SKM-1 (cell line): ENCODE results near the gene DEFB114.

Experiments used
- DNase-seq: peaks from one replicate; lab custom pipeline; 2025; ENCODE audit not compliant: unreplicated experiment; lab: John Stamatoyannopoulos, UW

Gene DEFB114

GRCh38 chr6:49937017-49937416 is 26.9 kb downstream of the DEFB114 start:
- no peak for DNase-seq

- DNase-seq, result no peak
Observed at GRCh38 chr6:49935387-49935786, 28.6 kb downstream of the DEFB114 start.

- no peak for DNase-seq
Observed at GRCh38 chr6:49934770-49935169, 29.2 kb downstream of the DEFB114 start.

- no peak for DNase-seq
Observed at GRCh38 chr6:49933526-49933925, 30.4 kb downstream of the DEFB114 start.

GRCh38 chr6:49929340-49929739 is 34.6 kb downstream of the DEFB114 start:
- no peak for DNase-seq

- no peak for DNase-seq
Observed at GRCh38 chr6:49923826-49924225, 40.1 kb downstream of the DEFB114 start.

DNA sequence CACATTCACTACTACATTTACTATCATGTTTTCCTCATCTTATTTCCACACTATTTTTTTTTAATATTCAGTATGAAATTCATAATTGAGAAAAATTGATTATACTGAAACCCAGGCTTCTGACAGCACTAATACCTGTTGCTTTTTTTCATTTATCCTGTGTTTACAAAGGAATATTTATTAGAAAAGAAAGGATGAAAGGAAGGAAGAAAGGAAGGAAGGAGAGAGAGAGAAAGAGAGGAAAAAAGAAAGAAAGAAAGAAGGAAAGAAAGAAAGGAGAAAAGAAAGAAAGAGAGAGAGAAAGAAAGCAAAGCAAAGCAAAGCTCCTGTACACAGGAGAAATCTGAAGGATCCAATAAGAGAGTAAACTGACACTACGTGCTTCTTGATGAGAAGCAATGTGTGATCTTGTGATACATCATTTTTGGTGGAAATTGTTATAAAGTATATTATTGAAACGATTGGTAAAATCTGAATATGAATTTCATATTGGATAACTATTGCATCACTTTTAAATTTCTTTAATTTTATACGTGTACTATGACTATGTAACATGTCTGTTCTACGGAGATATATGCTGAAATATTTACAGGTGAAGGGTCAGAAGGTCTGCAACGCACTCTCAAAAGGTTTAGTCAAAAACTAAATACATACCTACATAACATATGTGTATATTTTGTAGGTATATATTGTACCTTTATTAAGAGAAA is 43.9 kb downstream of the DEFB114 start:
- DNase-seq, result no peak

GRCh38 chr6:49919261-49919660 is 44.7 kb downstream of the DEFB114 start:
- DNase-seq, result no peak

DNA sequence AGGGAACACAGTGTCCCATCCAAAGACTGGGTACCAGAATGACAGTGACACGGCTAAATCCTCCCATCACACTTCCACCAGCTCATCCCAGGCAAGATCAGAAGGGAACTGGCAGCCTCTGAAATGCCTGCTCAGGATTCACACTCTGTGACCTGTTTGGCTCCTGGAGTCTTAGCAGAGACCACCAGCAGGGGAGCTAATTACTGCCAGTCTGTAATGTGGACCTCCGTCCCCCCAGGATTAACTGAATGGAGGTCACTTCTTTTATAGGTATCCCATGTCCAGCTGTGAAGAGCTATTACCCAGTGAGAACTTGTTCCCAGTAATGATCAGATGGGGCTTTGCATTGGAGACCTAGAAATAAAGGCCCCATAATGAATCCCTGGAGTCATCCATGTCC is 45.2 kb downstream of the DEFB114 start:
- no peak for DNase-seq

DNA sequence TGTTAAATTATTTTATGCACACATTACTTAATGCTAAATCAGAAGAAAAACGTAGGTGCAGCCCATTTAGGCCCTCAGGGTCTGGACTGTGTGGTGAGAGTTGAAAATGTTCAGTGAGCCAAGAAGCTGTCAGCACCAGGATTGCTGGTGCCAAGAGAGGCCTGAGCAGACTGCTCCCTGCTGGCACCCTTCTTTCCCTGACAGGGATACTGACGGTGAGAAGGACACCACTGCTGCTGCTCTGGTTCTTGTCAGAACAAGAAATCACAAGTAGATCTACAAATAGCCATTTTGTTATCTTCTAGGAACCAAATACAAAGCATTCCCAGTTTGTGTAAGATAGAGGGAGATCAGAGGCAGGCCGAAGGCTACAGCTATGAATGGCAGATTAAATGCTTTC is 48.9 kb downstream of the DEFB114 start:
- no peak for DNase-seq

DNA sequence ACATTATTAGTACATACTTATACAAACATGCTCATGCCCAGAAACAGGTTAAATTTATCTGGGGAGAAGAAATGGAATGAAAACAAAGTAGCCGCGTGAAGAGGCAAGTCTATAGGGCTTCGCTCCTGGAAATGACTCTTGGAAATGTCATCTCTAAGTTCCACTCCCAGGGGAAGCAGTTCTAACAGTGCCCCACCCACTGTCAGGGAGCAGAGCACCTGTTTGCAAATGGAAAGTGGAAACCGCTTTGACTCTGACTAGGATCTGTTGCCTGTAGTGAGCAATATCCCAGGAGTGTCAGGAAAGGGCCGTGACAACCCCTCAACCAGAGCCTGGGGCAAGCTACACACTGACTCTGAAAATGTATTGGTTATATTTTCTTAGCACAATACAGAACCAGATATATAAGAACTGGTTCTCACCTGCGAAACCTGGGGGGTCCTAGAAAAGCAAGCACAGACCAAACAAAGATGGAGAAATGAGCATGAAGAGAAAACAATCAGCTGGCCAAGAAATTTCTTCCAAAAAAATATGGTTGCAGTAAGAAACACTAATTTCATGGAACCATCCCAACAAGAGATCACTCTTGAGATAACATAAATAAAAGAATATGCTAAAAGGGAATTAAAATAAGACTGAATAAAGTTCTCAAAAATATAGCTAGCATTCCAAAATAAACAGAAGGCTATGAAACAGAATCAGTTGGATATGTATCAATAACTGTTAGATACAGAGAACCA is 50.2 kb downstream of the DEFB114 start:
- no peak for DNase-seq

GRCh38 chr6:49912196-49912595 is 51.8 kb downstream of the DEFB114 start:
- DNase-seq, result no peak

GRCh38 chr6:49911252-49911651 is 52.7 kb downstream of the DEFB114 start:
- DNase-seq, result no peak
